H1 (cell line): Measurements from ENCODE around the gene CELSR3. TPM values are rescaled to one million over a fixed set of nuclear protein-coding genes. Genes with fewer than 3 reads are reported as not detected.
A peak's percentile ranks its signal among the peaks of the same experiment; 100 is the strongest.

Source experiments
- CTCF ChIA-PET: fragments of 300-600 bp; sonication (Branson Sonifier 250); formaldehyde crosslinking; loops from one replicate; lab custom pipeline; 2021; ENCODE audit not compliant: partially characterized antibody; lab: Charles Lee
- POLR2A ChIA-PET: fragments of 300-600 bp; sonication (Branson Sonifier 250); formaldehyde crosslinking; loops from one replicate; lab custom pipeline; 2021; ENCODE audit warnings: inconsistent platforms; ENCODE audit not compliant: partially characterized antibody; lab: Charles Lee
- DNase-seq, 2 experiments: peaks; one replicate each; pipeline versions ENCODE4 v3.0.0 to v3.0.0-alpha.2; 2010 to 2022; ENCODE audit warnings: low spot score in 2 of 2, low read depth in 1 of 2, mixed read lengths in 1 of 2
- FAIRE-seq: peaks from 2 replicates; lab custom pipeline; 2011; peaks lifted over from hg19 to GRCh38; lab: Jason Lieb, UNC
- H2AFZ ChIP-seq: 2 replicates; pipeline ENCODE4 v1.8.1; 2012; ENCODE audit warnings: low read length, inconsistent platforms
- H2AK5ac ChIP-seq: 2 replicates; pipeline ENCODE4 v1.6.1; 2013; ENCODE audit warnings: low read depth, low read length
- H2BK120ac ChIP-seq: replicated peaks from 2 replicates; pipeline ENCODE3; 2013; ENCODE audit warnings: low read depth, low read length, inconsistent platforms
- H2BK12ac ChIP-seq: 2 replicates; pipeline ENCODE4 v1.6.1; 2013; ENCODE audit warnings: low read depth, low read length
- H2BK15ac ChIP-seq: 2 replicates; pipeline ENCODE4 v1.6.1; 2013; ENCODE audit warnings: low read length
- H2BK20ac ChIP-seq: 2 replicates; pipeline ENCODE4 v1.6.1; 2013; ENCODE audit warnings: low read length
- H2BK5ac ChIP-seq: 2 replicates; pipeline ENCODE4 v1.6.1; 2013; ENCODE audit warnings: low read depth, low read length
- H3K14ac ChIP-seq: 2 replicates; pipeline ENCODE4 v1.6.1; 2013; ENCODE audit warnings: inconsistent platforms; ENCODE audit not compliant: insufficient read length
- H3K18ac ChIP-seq: 2 replicates; pipeline ENCODE4 v1.6.1; 2013; ENCODE audit warnings: low read length; ENCODE audit errors: extremely low read depth
- H3K23ac ChIP-seq: 2 replicates; pipeline ENCODE4 v1.6.1; 2013; ENCODE audit warnings: inconsistent platforms; ENCODE audit not compliant: insufficient read length
- H3K23me2 ChIP-seq: 2 replicates; pipeline ENCODE4 v1.6.1; 2013; ENCODE audit warnings: low read depth, low read length
- H3K27ac ChIP-seq: 2 replicates; pipeline ENCODE4 v1.6.1; 2011; ENCODE audit warnings: low read depth, low read length, inconsistent platforms
- H3K27me3 ChIP-seq, 4 experiments: replicated peaks in 1 of 4; 1 replicate in 1 of 4; 2 replicates in 3 of 4; pipeline versions ENCODE4 v1.6.1 to v1.8.1; 2011 to 2013; ENCODE audit warnings: low read length in 3 of 4, mild to moderate bottlenecking in 3 of 4, inconsistent platforms in 2 of 4, mixed read lengths in 2 of 4, moderate library complexity in 1 of 4; ENCODE audit not compliant: control insufficient read depth in 3 of 4, insufficient read depth in 3 of 4; ENCODE audit errors: extremely low read depth in 1 of 4
- H3K36me3 ChIP-seq, 4 experiments: 2 replicates each; pipeline versions ENCODE4 v1.6.1 to v1.8.1; 2011 to 2013; ENCODE audit warnings: mild to moderate bottlenecking in 4 of 4, low read length in 3 of 4, moderate library complexity in 2 of 4, control low read depth in 1 of 4, inconsistent platforms in 1 of 4; ENCODE audit not compliant: insufficient read depth in 4 of 4, control insufficient read depth in 2 of 4
- H3K4ac ChIP-seq: replicated peaks from 2 replicates; pipeline ENCODE3; 2013; ENCODE audit warnings: low read length, low read depth, mixed read lengths, inconsistent platforms; ENCODE audit not compliant: insufficient read length
- H3K4me1 ChIP-seq, 4 experiments: replicated peaks in 1 of 4; 1 replicate in 1 of 4; 2 replicates in 3 of 4; pipeline versions ENCODE4 v1.6.1 to v1.8.1; 2011 to 2013; ENCODE audit warnings: low read length in 3 of 4, inconsistent platforms in 2 of 4, mixed read lengths in 1 of 4; ENCODE audit not compliant: insufficient read depth in 4 of 4, control insufficient read depth in 3 of 4
- H3K4me2 ChIP-seq, 2 experiments: 2 replicates each; pipeline versions ENCODE4 v1.6.1 to v1.8.1; 2011 to 2013; ENCODE audit warnings: low read depth in 2 of 2, low read length in 2 of 2, control low read depth in 1 of 2, inconsistent platforms in 1 of 2, mild to moderate bottlenecking in 1 of 2; ENCODE audit not compliant: insufficient read depth in 1 of 2
- H3K4me3 ChIP-seq, 4 experiments: fragments of 200-600, 300-600 bp in 1 of 4; sonication (generic), shearing (Covaris generic), sonication (Bioruptor Twin) in 1 of 4; 2 replicates each; pipeline versions ENCODE4 v1.5.1 to v1.8.1; 2011 to 2016; ENCODE audit warnings: low read length in 4 of 4, low read depth in 3 of 4, control low read depth in 2 of 4, inconsistent platforms in 2 of 4, mild to moderate bottlenecking in 2 of 4, mixed read lengths in 1 of 4, moderate library complexity in 1 of 4; ENCODE audit not compliant: insufficient read depth in 2 of 4; ENCODE audit errors: extremely low read depth in 1 of 4
- H3K56ac ChIP-seq: replicated peaks from 2 replicates; pipeline ENCODE3; 2013; ENCODE audit warnings: low read depth, mild to moderate bottlenecking, mixed read lengths, low read length, inconsistent platforms; ENCODE audit not compliant: insufficient read length
- H3K79me1 ChIP-seq: 2 replicates; pipeline ENCODE4 v1.6.1; 2013; ENCODE audit warnings: low read depth, low read length, control low read depth
- H3K79me2 ChIP-seq, 2 experiments: 2 replicates each; pipeline versions ENCODE4 v1.6.1 to v1.8.1; 2012 to 2013; ENCODE audit warnings: low read length in 2 of 2, mild to moderate bottlenecking in 2 of 2, inconsistent platforms in 1 of 2; ENCODE audit not compliant: insufficient read depth in 2 of 2, control insufficient read depth in 1 of 2
- H3K9ac ChIP-seq, 4 experiments: replicated peaks in 1 of 4; 1 replicate in 1 of 4; 2 replicates in 3 of 4; pipeline versions ENCODE4 v1.6.1 to v1.8.1; 2011 to 2013; ENCODE audit warnings: low read depth in 3 of 4, low read length in 3 of 4, control low read depth in 2 of 4, mild to moderate bottlenecking in 2 of 4, moderate library complexity in 2 of 4, inconsistent platforms in 1 of 4; ENCODE audit errors: extremely low read depth in 1 of 4
- H3K9me3 ChIP-seq, 2 experiments: 2 replicates each; pipeline versions ENCODE4 v1.6.1 to v1.8.1; 2012 to 2013; ENCODE audit warnings: mild to moderate bottlenecking in 2 of 2, moderate library complexity in 2 of 2, control low read depth in 1 of 2, inconsistent platforms in 1 of 2, low read depth in 1 of 2, low read length in 1 of 2, mixed read lengths in 1 of 2; ENCODE audit not compliant: insufficient read depth in 2 of 2
- H4K20me1 ChIP-seq, 2 experiments: replicated peaks in 1 of 2; 2 replicates each; pipeline versions ENCODE3 to v1.8.1; 2011 to 2013; ENCODE audit warnings: inconsistent platforms in 2 of 2, low read length in 2 of 2, mild to moderate bottlenecking in 1 of 2; ENCODE audit not compliant: insufficient read depth in 2 of 2, control insufficient read depth in 1 of 2
- H4K5ac ChIP-seq: 2 replicates; pipeline ENCODE4 v1.6.1; 2013; ENCODE audit warnings: low read length, low read depth, mixed read lengths, inconsistent platforms; ENCODE audit not compliant: insufficient read length
- H4K8ac ChIP-seq: 2 replicates; pipeline ENCODE4 v1.8.0; 2013; ENCODE audit warnings: mild to moderate bottlenecking, moderate library complexity, low read length, inconsistent platforms; ENCODE audit not compliant: insufficient read depth; ENCODE audit errors: extremely low read depth
- H4K91ac ChIP-seq: replicated peaks from 2 replicates; pipeline ENCODE3; 2013; ENCODE audit warnings: low read length, mixed read lengths, inconsistent platforms; ENCODE audit not compliant: insufficient read length
- CBX8 ChIP-seq: fragments of 300-800, 300-1000 bp; sonication (generic); IDR thresholded peaks from 2 replicates; pipeline ENCODE4 v1.7.1; 2016; ENCODE audit warnings: low read depth, low read length, borderline replicate concordance
- CHD1 ChIP-seq: IDR thresholded peaks from 2 replicates; pipeline ENCODE4 v1.6.1; 2012; ENCODE audit warnings: low read depth, low read length, improper control_type of control experiment
- CREB1 ChIP-seq: IDR thresholded peaks from 2 replicates; pipeline ENCODE4 v1.6.1; 2012; ENCODE audit warnings: inconsistent platforms
- EP300 ChIP-seq, 2 experiments: IDR thresholded peaks; 1 replicate in 1 of 2; 2 replicates in 1 of 2; pipeline ENCODE4 v1.6.1; 2011 to 2012; ENCODE audit warnings: low read depth in 2 of 2, low read length in 2 of 2, mild to moderate bottlenecking in 2 of 2, borderline replicate concordance in 1 of 2, inconsistent platforms in 1 of 2, moderate library complexity in 1 of 2
- NANOG ChIP-seq: IDR thresholded peaks from 2 replicates; pipeline ENCODE4 v1.6.1; 2011; ENCODE audit warnings: low read length, low read depth, mild to moderate bottlenecking, inconsistent platforms; ENCODE audit not compliant: insufficient read depth, poor library complexity, severe bottlenecking
- POLR2AphosphoS5 ChIP-seq: IDR thresholded peaks from 2 replicates; pipeline ENCODE4 v1.6.1; 2011; ENCODE audit warnings: low read depth, low read length
- RNF2 ChIP-seq: fragments of 200-900, 300-1000 bp; sonication (generic); IDR thresholded peaks from 2 replicates; pipeline ENCODE4 v1.7.1; 2016; ENCODE audit warnings: borderline replicate concordance, low read depth, mild to moderate bottlenecking, antibody characterized with exemption, low read length; ENCODE audit not compliant: poor library complexity, severe bottlenecking; ENCODE audit errors: missing control alignments
- SIRT6 ChIP-seq: IDR thresholded peaks from one replicate; pipeline ENCODE4 v1.7.1; 2012; ENCODE audit warnings: low read length, inconsistent platforms
- TCF12 ChIP-seq: IDR thresholded peaks from 2 replicates; pipeline ENCODE4 v1.6.1; 2011; ENCODE audit warnings: low read depth, mild to moderate bottlenecking, low read length
- YY1 ChIP-seq: IDR thresholded peaks from 2 replicates; pipeline ENCODE4 v1.6.1; 2011; ENCODE audit warnings: low read depth, mild to moderate bottlenecking, low read length
- WGBS, 2 experiments: shearing (Covaris generic) in 1 of 2; methylation state at CpG; one replicate each; pipeline versions ENCODE4 v1.1.6 to v1.1.7; 2013 to 2015; ENCODE audit warnings: low lambda C conversion rate in 2 of 2, mixed read lengths in 2 of 2, inconsistent platforms in 1 of 2, low coverage in 1 of 2, missing lambda C conversion rate in 1 of 2; ENCODE audit not compliant: insufficient replicate concordance in 2 of 2, insufficient coverage in 1 of 2, insufficient read length in 1 of 2; ENCODE audit errors: extremely low coverage in 1 of 2, missing lambda C conversion rate in 1 of 2; 5-methylcytosine and 5-hydroxymethylcytosine counted together
- polyA plus RNA-seq, 7 experiments: library from polyadenylated mRNA; depleted of rRNA in 3 of 7; stranded (reverse) in 5 of 7; unstranded in 2 of 7; fragments of >200 nt in 5 of 7; fragments of 200-250 nt in 2 of 7; gene quantifications; 1 replicate in 5 of 7; 2 replicates in 1 of 7; 4 replicates in 1 of 7; pipeline versions ENCODE4 v1.2.1 to v1.2.3, GENCODE V29; 2011 to 2013; ENCODE audit warnings: missing spikeins in 2 of 7, mixed read lengths in 2 of 7
- total RNA-seq: library from RNA; stranded (reverse); fragmentation: NEBNext Ultra II Directional; extraction: Animal tissue kit (Norgen Biotek cat#: 25700); gene quantifications from 2 replicates; pipeline ENCODE4 v1.2.1, GENCODE V29; 2021

CELSR3 gene
- total and polyA plus RNA-seq, 2 of the 8 experiments (the other 6 are each of a cell fraction or from before 2014, with no cell fraction given): 11.6 to 29.5 TPM

- peak overlapping the region; percentile 51 for H2BK120ac ChIP-seq
- peak overlapping the region; percentile 97; the same call in 1 of the 2 replicates for H2BK12ac ChIP-seq
- H3K23me2 ChIP-seq: peaks cover 12% of the 10 kb centered on the region; the same call in 1 of the 2 replicates
- H3K79me2 ChIP-seq: no peaks in the 10 kb centered on the region
- peak overlapping the region; percentile 47 for H3K4ac ChIP-seq
- 0 out of 2 replicates have a peak overlapping the region, but pooled peaks have one; percentile 18 for H2AK5ac ChIP-seq
- no peak overlapping the region for H2AFZ ChIP-seq
- no peaks in the 10 kb centered on the region for H3K9me3 ChIP-seq
- peak overlapping the region; percentile 97 for H3K18ac ChIP-seq
- POLR2A ChIA-PET: interaction anchor here (0.5 to 11.1 kb wide), 41 partner anchors 12 to 1478 kb away, joined by 3 to 175 read pairs (median 5); partner anchors contain the start of genes CCDC51, IP6K2, NCKIPSD and NDUFAF3
- CTCF ChIA-PET: interaction anchor here (0.6 to 5.2 kb wide), 19 partner anchors 11 to 352 kb away, joined by 3 to 27 read pairs (median 4); partner anchors contain the start of genes NCKIPSD, PRKAR2A and SLC26A6
- FAIRE-seq: peak; percentile 89
- peak overlapping the region; percentile 95 for H2BK5ac ChIP-seq
- peak overlapping the region; percentile 93 for H4K91ac ChIP-seq
- H3K36me3 ChIP-seq: peaks cover 0 to 13% (median 1%) of the 10 kb centered on the region in 4 experiments; a peak in 4 of 8 replicates
- DNase-seq: peak; percentile 99
- H2BK15ac ChIP-seq: peak overlapping the region; percentile 95; the same call in 1 of the 2 replicates
- peak overlapping the region; percentile 100; the same call in 1 of the 2 replicates for H4K8ac ChIP-seq
- H3K23ac ChIP-seq: no peak overlapping the region
- H3K14ac ChIP-seq: no peak overlapping the region
- peaks cover 7 to 21% of the 10 kb centered on the region in 2 experiments for H4K20me1 ChIP-seq
- 2% methylated on average over 65 of the region's 66 CpGs; no CpG with 5 or more reads in 1 of the 2 experiments for WGBS, 2 experiments
- H2BK20ac ChIP-seq: no peak overlapping the region
- H3K9ac ChIP-seq: peak overlapping the region; percentile 62 to 97 (median 96)
- peak overlapping the region; percentile 95 for H4K5ac ChIP-seq
- H3K27me3 ChIP-seq: 0 out of 7 replicates have a peak, but pooled peaks cover 0 to 4% (median 0%) of the 10 kb centered on the region in 4 experiments
- peaks cover 0 to 11% (median 7%) of the 10 kb centered on the region in 4 experiments; a peak in 5 of 7 replicates for H3K4me1 ChIP-seq
- H3K79me1 ChIP-seq: peaks cover 2% of the 10 kb centered on the region; the same call in 1 of the 2 replicates
- H3K4me2 ChIP-seq: peak overlapping the region; percentile 77 to 85
- peak overlapping the region; percentile 73 to 84 (median 82) for H3K4me3 ChIP-seq
- H3K56ac ChIP-seq: peak overlapping the region; percentile 65
- peak overlapping the region; percentile 97 for H3K27ac ChIP-seq
- no peak for TF ChIP-seq RNF2
- TF ChIP-seq NANOG: peak; percentile 55
- TF ChIP-seq YY1: peak; percentile 69; the same call in 1 of the 2 replicates
- TF ChIP-seq POLR2AphosphoS5: peak; percentile 41
- peak in 1 of 2 experiments; percentile 85; a peak in 1 of 3 replicates for TF ChIP-seq EP300 (IDR thresholded peaks at IDR 0.05; ENCODE audit: borderline replicate concordance in 1 of 2, low read depth in 2 of 2, low read length in 2 of 2)
- no peak for TF ChIP-seq CHD1
- no peak for TF ChIP-seq CBX8
- peak; percentile 91 for TF ChIP-seq CREB1
- peak; percentile 64; the same call in 1 of the 2 replicates for TF ChIP-seq TCF12
- TF ChIP-seq SIRT6: no peak
Measured at GRCh38 chr3:48663489-48664312, 1.0 kb upstream of the CELSR3 start.
